GM19025 (cell line): ENCODE data around the gene CRYL1.

Experiments used
- ATAC-seq: cut with Tn5 transposase; IDR thresholded peaks from one replicate; pipeline ENCODE4 v1.9.1; 2021; ENCODE audit warnings: mild to moderate bottlenecking, low read depth, moderate library complexity; ENCODE audit not compliant: unreplicated experiment

The CRYL1 gene

GRCh38 chr13:20404488-20405222 is 121.0 kb downstream of the CRYL1 start:
- no peak for ATAC-seq

- no peak for ATAC-seq
Measured at GRCh38 chr13:20403826-20404225, 121.8 kb downstream of the CRYL1 start.

GRCh38 chr13:20402881-20403280 is 122.8 kb downstream of the CRYL1 start:
- no peak for ATAC-seq

- no peak for ATAC-seq
Measured at GRCh38 chr13:20401931-20402856, 123.5 kb downstream of the CRYL1 start.

GRCh38 chr13:20401531-20401930 is 124.1 kb downstream of the CRYL1 start:
- no peak for ATAC-seq

GRCh38 chr13:20400774-20401173 is 124.9 kb downstream of the CRYL1 start:
- no peak for ATAC-seq

- no peak for ATAC-seq
Measured at GRCh38 chr13:20399961-20400360, 125.7 kb downstream of the CRYL1 start.

- ATAC-seq: no peak
Measured at GRCh38 chr13:20399515-20399914, 126.1 kb downstream of the CRYL1 start.

GRCh38 chr13:20398459-20398858 is 127.2 kb downstream of the CRYL1 start:
- ATAC-seq: no peak

- ATAC-seq: no peak
Measured at GRCh38 chr13:20397896-20398295, 127.8 kb downstream of the CRYL1 start.

GRCh38 chr13:20395061-20395916 is 130.4 kb downstream of the CRYL1 start:
- ATAC-seq: no peak

- ATAC-seq: no peak
Measured at GRCh38 chr13:20394506-20394905, 131.2 kb downstream of the CRYL1 start.

- no peak for ATAC-seq
Measured at GRCh38 chr13:20394169-20394501, 131.5 kb downstream of the CRYL1 start.

GRCh38 chr13:20393273-20394168 is 132.1 kb downstream of the CRYL1 start:
- ATAC-seq: no peak

- no peak for ATAC-seq
Measured at GRCh38 chr13:20392530-20392929, 133.1 kb downstream of the CRYL1 start.

- ATAC-seq: no peak
Measured at GRCh38 chr13:20391597-20392452, 133.8 kb downstream of the CRYL1 start.

GRCh38 chr13:20390526-20391175 is 135.0 kb downstream of the CRYL1 start:
- ATAC-seq: no peak

GRCh38 chr13:20389696-20390525 is 135.7 kb downstream of the CRYL1 start:
- no peak for ATAC-seq
